IPS DF 4.7 (cell line): Measurements from ENCODE around the gene CACNB3.
"Not testable (repeated sequence)": the region's sequence is repeated elsewhere in the genome, so short reads cannot be mapped to it uniquely, and the experiment has no call there.

Source experiments
- DNase-seq: peaks from one replicate; pipeline ENCODE4 v3.0.0-alpha.2; 2013; ENCODE audit warnings: low spot score; ENCODE audit errors: extremely low read depth

The CACNB3 gene

GRCh38 chr12:48818831-48819590, 715 bp downstream of the CACNB3 start:
- DNase-seq = no peak

- no peak for DNase-seq
These were observed 1.9 kb downstream of the CACNB3 start for GRCh38 chr12:48819986-48820725.

GRCh38 chr12:48822139-48822538, 3.8 kb downstream of the CACNB3 start:
- DNase-seq = no peak

- no peak for DNase-seq
These were observed 4.4 kb downstream of the CACNB3 start for GRCh38 chr12:48822711-48823110.

- no peak for DNase-seq
These were observed 5.0 kb downstream of the CACNB3 start for GRCh38 chr12:48823281-48823680.

GRCh38 chr12:48824112-48824511, 5.8 kb downstream of the CACNB3 start:
- DNase-seq = no peak

- no peak for DNase-seq
These were observed 6.6 kb downstream of the CACNB3 start for GRCh38 chr12:48824905-48825304.

- no peak for DNase-seq
These were observed 8.0 kb downstream of the CACNB3 start for GRCh38 chr12:48826209-48826855.

- no peak for DNase-seq
These were observed 8.7 kb downstream of the CACNB3 start for GRCh38 chr12:48827026-48827425.

- DNase-seq = no peak
These were observed 9.3 kb downstream of the CACNB3 start for GRCh38 chr12:48827513-48828096.

- no peak for DNase-seq
These were observed 10.0 kb downstream of the CACNB3 start for GRCh38 chr12:48828293-48828692.

GRCh38 chr12:48828841-48829575, 10.7 kb downstream of the CACNB3 start:
- DNase-seq = no peak

- DNase-seq = no peak
These were observed 13.0 kb downstream of the CACNB3 start for GRCh38 chr12:48831257-48831656.

GRCh38 chr12:48832321-48833060, 14.2 kb downstream of the CACNB3 start:
- no peak for DNase-seq

- DNase-seq = no peak
These were observed 19.8 kb downstream of the CACNB3 start for GRCh38 chr12:48838048-48838447.

GRCh38 chr12:48842021-48842420, 23.7 kb downstream of the CACNB3 start:
- DNase-seq = not testable (repeated sequence)

- DNase-seq = peak; percentile 95
These were observed 33.8 kb downstream of the CACNB3 start, which contains the start of gene DDX23 for GRCh38 chr12:48851883-48852733. TSS of gene DDX23 (minus strand) at chr12:48852163. CDS start at chr12:48845782, 6,381 bp downstream.

- DNase-seq = no peak
These were observed 34.7 kb downstream of the CACNB3 start for GRCh38 chr12:48852734-48853688.
